Activated T-cell treated with anti-CD3 and anti-CD28 coated beads, Interleukin-2, amount 50 U/mL, for 72 hours (primary cell): ENCODE measurements around the gene HYAL3. TPM values are rescaled to one million over a fixed set of nuclear protein-coding genes. Genes with fewer than 3 reads are reported as not detected.

Source experiments
- ATAC-seq, 2 donors: fragments of 150-1000 bp; cut with Tn5 transposase; replicated peaks in 1 of 2; 2 replicates each; pipeline ENCODE4 v1.10.0; 2021; ENCODE audit warnings: moderate library complexity in 2 of 2, mild to moderate bottlenecking in 1 of 2
- DNase-seq, 2 donors: peaks; one replicate each; pipeline ENCODE4 v3.0.0; 2021 to 2022; ENCODE audit warnings: mixed read lengths in 1 of 2
- H3K27ac Mint-ChIP-seq: one replicate; pipeline ENCODE4 v1.8.0; 2022; ENCODE audit warnings: mild to moderate bottlenecking, moderate library complexity, mixed read lengths
- H3K27me3 Mint-ChIP-seq: one replicate; pipeline ENCODE4 v1.8.0; 2022; ENCODE audit warnings: low read depth, mixed read lengths
- H3K36me3 Mint-ChIP-seq, 2 donors: one replicate each; pipeline ENCODE4 v1.8.0; 2022; ENCODE audit warnings: mixed read lengths in 2 of 2, mild to moderate bottlenecking in 1 of 2; ENCODE audit not compliant: insufficient read depth in 2 of 2
- H3K4me1 Mint-ChIP-seq: one replicate; pipeline ENCODE4 v1.8.0; 2022; ENCODE audit warnings: low read depth, mixed read lengths
- H3K4me3 Mint-ChIP-seq, 2 donors: one replicate each; pipeline ENCODE4 v1.8.0; 2022; ENCODE audit warnings: mild to moderate bottlenecking in 2 of 2, mixed read lengths in 2 of 2, moderate library complexity in 2 of 2
- H3K9me3 Mint-ChIP-seq, 2 donors: one replicate each; pipeline ENCODE4 v1.8.0; 2022; ENCODE audit warnings: mixed read lengths in 2 of 2
- total RNA-seq, 2 donors: library from RNA; stranded (reverse); gene quantifications; one replicate each; pipeline ENCODE4 v1.2.3, GENCODE V29; 2022

The HYAL3 gene
- total RNA-seq, 2 donors from 2014 or later = 6.7 to 7.1 TPM

GRCh38 chr3:50242851-50243542 lies 56.2 kb downstream of the HYAL3 start:
- Mint-ChIP-seq H3K9me3 (no peaks in the 10 kb centered on the region), H3K4me1 (peaks cover 97% of the 10 kb centered on the region), H3K27ac (peak overlapping the region; percentile 97), H3K36me3 (peaks cover 3 to 7% of the 10 kb centered on the region in 2 donors), H3K27me3 (no peaks in the 10 kb centered on the region), H3K4me3 (peak overlapping the region; percentile 89 to 91)
- DNase-seq (peak; percentile 43 to 44), ATAC-seq (peak in 1 of 2 donors; percentile 3)

Other genes with a start within 250 kb of the HYAL3 start
- 100 to 1,000 TPM; 172 to 179 TPM for gene RBM5, start 210.5 kb downstream of the HYAL3 start, total RNA-seq
- under 1 TPM in 1 of 2 donors, not detected in 1; 0.25 TPM for gene SEMA3F, start 144.1 kb downstream of the HYAL3 start, total RNA-seq
- not detected for gene GNAT1, start 107.8 kb downstream of the HYAL3 start, total RNA-seq
- not detected for gene SLC38A3, start 94.1 kb downstream of the HYAL3 start, total RNA-seq
- gene GNAI2, start 63.2 kb downstream of the HYAL3 start, total RNA-seq = 100 to 1,000 TPM; 263 to 272 TPM
- 1 to 10 TPM; 1.9 to 3.3 TPM for gene SEMA3B, start 30.3 kb downstream of the HYAL3 start, total RNA-seq
- under 1 TPM in 1 of 2 donors, not detected in 1; 0.26 TPM for gene LSMEM2, start 20.3 kb downstream of the HYAL3 start, total RNA-seq
- gene IFRD2, start 7.0 kb downstream of the HYAL3 start, total RNA-seq = 10 to 100 TPM; 56.3 to 62.1 TPM
- gene NAA80, start within 50 bp of the HYAL3 start, total RNA-seq = 10 to 100 TPM; 19.5 to 20.0 TPM
- gene HYAL1, start 4.2 kb upstream of the HYAL3 start, total RNA-seq = under 1 TPM in 1 of 2 donors, not detected in 1; 0.19 TPM
- gene HYAL2, start 23.3 kb upstream of the HYAL3 start, total RNA-seq = 1 to 10 TPM; 4.6 to 4.8 TPM
- 10 to 100 TPM; 16.2 to 16.8 TPM for gene TUSC2, start 28.8 kb upstream of the HYAL3 start, total RNA-seq
- 10 to 100 TPM; 51.4 to 61.6 TPM for gene RASSF1, start 41.4 kb upstream of the HYAL3 start, total RNA-seq
- gene ZMYND10, start 46.3 kb upstream of the HYAL3 start, total RNA-seq = 1 to 10 TPM; 1.2 TPM
- gene NPRL2, start 51.4 kb upstream of the HYAL3 start, total RNA-seq = 10 to 100 TPM; 46.0 to 46.4 TPM
- gene CYB561D2, start 51.5 kb upstream of the HYAL3 start, total RNA-seq = 10 to 100 TPM; 16.1 to 17.0 TPM
- 10 to 100 TPM; 21.5 to 22.6 TPM for gene TMEM115, start 60.1 kb upstream of the HYAL3 start, total RNA-seq
- 1 to 10 TPM; 3.3 to 5.4 TPM for gene CACNA2D2, start 204.2 kb upstream of the HYAL3 start, total RNA-seq